Astrocyte (in vitro differentiated cells and primary cell): ENCODE measurements around the gene RAD50. TPM values are rescaled to one million over a fixed set of nuclear protein-coding genes. Genes with fewer than 3 reads are reported as not detected.

Experiments
- DNase-seq: peaks from one replicate; pipeline ENCODE4 v3.0.0-alpha.2; 2010; ENCODE audit warnings: low read depth
- FAIRE-seq: peaks from 2 replicates; lab custom pipeline; 2011; peaks lifted over from hg19 to GRCh38; lab: Jason Lieb, UNC
- H2AFZ ChIP-seq: 2 replicates; pipeline ENCODE4 v1.6.0; 2012; ENCODE audit warnings: low read depth, low read length, inconsistent platforms
- H3K27ac ChIP-seq: 2 replicates; pipeline ENCODE4 v1.5.1; 2011; ENCODE audit warnings: low read depth, low read length, inconsistent platforms
- H3K27me3 ChIP-seq: 2 replicates; pipeline ENCODE4 v1.6.0; 2011; ENCODE audit warnings: low read length, inconsistent platforms; ENCODE audit not compliant: insufficient read depth
- H3K36me3 ChIP-seq: 2 replicates; pipeline ENCODE4 v1.5.1; 2011; ENCODE audit warnings: low read length, inconsistent platforms; ENCODE audit not compliant: insufficient read depth
- H3K4me1 ChIP-seq: 2 replicates; pipeline ENCODE4 v1.5.1; 2011; ENCODE audit warnings: low read length, inconsistent platforms; ENCODE audit not compliant: insufficient read depth
- H3K4me2 ChIP-seq: 2 replicates; pipeline ENCODE4 v1.6.0; 2012; ENCODE audit warnings: low read length, inconsistent platforms
- H3K4me3 ChIP-seq: 2 replicates; pipeline ENCODE4 v1.5.1; 2011; ENCODE audit warnings: low read depth, mild to moderate bottlenecking, low read length, inconsistent platforms; ENCODE audit not compliant: insufficient read depth
- H3K79me2 ChIP-seq: 2 replicates; pipeline ENCODE4 v1.6.0; 2012; ENCODE audit warnings: mild to moderate bottlenecking, low read length, inconsistent platforms; ENCODE audit not compliant: insufficient read depth
- H3K9ac ChIP-seq: 2 replicates; pipeline ENCODE4 v1.6.0; 2012; ENCODE audit warnings: mild to moderate bottlenecking, low read length, inconsistent platforms
- H3K9me3 ChIP-seq: 2 replicates; pipeline ENCODE4 v1.5.1; 2012; ENCODE audit warnings: low read depth, mild to moderate bottlenecking, low read length, inconsistent platforms; ENCODE audit not compliant: insufficient read depth
- H4K20me1 ChIP-seq: 2 replicates; pipeline ENCODE4 v1.6.0; 2012; ENCODE audit warnings: low read length, inconsistent platforms; ENCODE audit not compliant: insufficient read depth
- H3K27ac Mint-ChIP-seq: one replicate; pipeline ENCODE4 v1.8.0; 2021; ENCODE audit warnings: mild to moderate bottlenecking, mixed read lengths; ENCODE audit not compliant: unreplicated experiment
- H3K27me3 Mint-ChIP-seq: one replicate; pipeline ENCODE4 v1.8.0; 2021; ENCODE audit warnings: low read depth, mixed read lengths; ENCODE audit not compliant: unreplicated experiment
- H3K36me3 Mint-ChIP-seq: one replicate; pipeline ENCODE4 v1.8.0; 2021; ENCODE audit warnings: low read depth, mixed read lengths; ENCODE audit not compliant: unreplicated experiment
- H3K4me1 Mint-ChIP-seq: one replicate; pipeline ENCODE4 v1.8.0; 2021; ENCODE audit warnings: low read depth, mixed read lengths; ENCODE audit not compliant: unreplicated experiment
- H3K4me3 Mint-ChIP-seq: one replicate; pipeline ENCODE4 v1.8.0; 2021; ENCODE audit warnings: mild to moderate bottlenecking, moderate library complexity, mixed read lengths; ENCODE audit not compliant: unreplicated experiment
- H3K9me3 Mint-ChIP-seq: one replicate; pipeline ENCODE4 v1.8.0; 2021; ENCODE audit warnings: mild to moderate bottlenecking, mixed read lengths; ENCODE audit not compliant: unreplicated experiment
- CTCF ChIP-seq: IDR thresholded peaks from 2 replicates; pipeline ENCODE4 v1.5.1; 2011; ENCODE audit warnings: low read depth, mild to moderate bottlenecking, inconsistent platforms, low read length, moderate library complexity; ENCODE audit not compliant: insufficient read depth
- EZH2 ChIP-seq: IDR thresholded peaks from 2 replicates; pipeline ENCODE4 v1.6.1; 2012; ENCODE audit warnings: mild to moderate bottlenecking, low read length, inconsistent platforms; ENCODE audit not compliant: insufficient read depth
- total RNA-seq: library from RNA; stranded (reverse); gene quantifications from 2 replicates; pipeline ENCODE4 v1.2.1, GENCODE V29; 2021

The RAD50 gene
- total RNA-seq, 1 donor from 2014 or later = 26.8 TPM

DNA sequence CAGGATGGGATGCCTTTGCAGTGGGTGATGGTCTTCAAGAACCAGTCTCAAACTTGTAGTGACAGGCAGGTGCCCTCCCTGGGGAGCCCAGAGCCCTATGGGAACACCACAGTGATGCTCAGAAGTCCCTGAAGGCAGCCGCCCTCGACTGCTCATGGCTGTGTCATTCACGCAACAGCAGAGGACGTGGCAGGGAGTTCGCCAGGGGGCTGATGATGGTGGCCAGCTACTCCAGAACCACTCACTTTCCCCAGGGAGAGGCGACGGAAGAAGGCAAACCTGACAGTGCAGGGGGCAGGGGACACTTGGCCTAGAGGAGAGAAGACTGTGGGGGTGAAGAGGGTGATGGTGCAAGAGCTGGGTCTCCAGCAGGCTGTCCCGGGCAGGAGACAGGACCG lies 105.2 kb downstream of the RAD50 start:
- H3K9me3 ChIP-seq = no peaks in the 10 kb centered on the region
- no peak for TF ChIP-seq EZH2
- no peak for TF ChIP-seq CTCF
- Mint-ChIP-seq H3K4me1 (peaks cover 34% of the 10 kb centered on the region), H3K9me3 (no peaks in the 10 kb centered on the region), H3K4me3 (no peak overlapping the region), H3K27ac (no peak overlapping the region), H3K36me3 (no peaks in the 10 kb centered on the region), H3K27me3 (peaks cover 17% of the 10 kb centered on the region)
- no peaks in the 10 kb centered on the region for H4K20me1 ChIP-seq
- H3K36me3 ChIP-seq = no peaks in the 10 kb centered on the region
- FAIRE-seq = no peak
- H3K9ac ChIP-seq = no peak overlapping the region
- H3K27me3 ChIP-seq = no peaks in the 10 kb centered on the region
- no peak overlapping the region for H3K4me3 ChIP-seq
- no peaks in the 10 kb centered on the region for H3K4me1 ChIP-seq
- no peak overlapping the region for H2AFZ ChIP-seq
- no peaks in the 10 kb centered on the region for H3K79me2 ChIP-seq
- no peak for DNase-seq
- no peak overlapping the region for H3K27ac ChIP-seq
- H3K4me2 ChIP-seq = no peak overlapping the region

- TF ChIP-seq EZH2 (no peak), CTCF (no peak)
- no peak overlapping the region for H2AFZ ChIP-seq
- Mint-ChIP-seq H3K9me3 (no peaks in the 10 kb centered on the region), H3K27ac (peak overlapping the region; percentile 55), H3K4me3 (no peak overlapping the region), H3K36me3 (no peaks in the 10 kb centered on the region), H3K4me1 (peaks cover 37% of the 10 kb centered on the region), H3K27me3 (peaks cover 12% of the 10 kb centered on the region)
- no peaks in the 10 kb centered on the region for H4K20me1 ChIP-seq
- H3K36me3 ChIP-seq = no peaks in the 10 kb centered on the region
- no peaks in the 10 kb centered on the region for H3K9me3 ChIP-seq
- no peaks in the 10 kb centered on the region for H3K4me1 ChIP-seq
- H3K9ac ChIP-seq = no peak overlapping the region
- H3K79me2 ChIP-seq = no peaks in the 10 kb centered on the region
- no peak overlapping the region for H3K4me3 ChIP-seq
- no peaks in the 10 kb centered on the region for H3K27me3 ChIP-seq
- H3K27ac ChIP-seq = no peak overlapping the region
- no peak for DNase-seq
- no peak for FAIRE-seq
- H3K4me2 ChIP-seq = no peak overlapping the region
Measured at GRCh38 chr5:132662925-132663770, 106.4 kb downstream of the RAD50 start.
